GM21360 (cell line): ENCODE data around the gene ASTN2.

Experiments used
- ATAC-seq: cut with Tn5 transposase; IDR thresholded peaks from one replicate; pipeline ENCODE4 v1.9.1; 2021; ENCODE audit warnings: mild to moderate bottlenecking, moderate library complexity; ENCODE audit not compliant: unreplicated experiment

The ASTN2 gene

GRCh38 chr9:116501871-116502270 lies 913.0 kb downstream of the ASTN2 start:
- no peak for ATAC-seq

- ATAC-seq = no peak
Measured at GRCh38 chr9:116499986-116500871, 914.6 kb downstream of the ASTN2 start.

GRCh38 chr9:116499434-116499833 lies 915.4 kb downstream of the ASTN2 start:
- ATAC-seq = no peak

GRCh38 chr9:116497095-116497890 lies 917.6 kb downstream of the ASTN2 start:
- no peak for ATAC-seq

- no peak for ATAC-seq
Measured at GRCh38 chr9:116496167-116496566, 918.7 kb downstream of the ASTN2 start.

GRCh38 chr9:116495725-116496124 lies 919.1 kb downstream of the ASTN2 start:
- ATAC-seq = no peak

GRCh38 chr9:116494815-116495634 lies 919.8 kb downstream of the ASTN2 start:
- peak; percentile 85 for ATAC-seq

- ATAC-seq = no peak
Measured at GRCh38 chr9:116493183-116493860, 921.5 kb downstream of the ASTN2 start.

GRCh38 chr9:116491659-116492058 lies 923.2 kb downstream of the ASTN2 start:
- no peak for ATAC-seq

- no peak for ATAC-seq
Measured at GRCh38 chr9:116491219-116491618, 923.6 kb downstream of the ASTN2 start.

GRCh38 chr9:116490321-116490720 lies 924.5 kb downstream of the ASTN2 start:
- no peak for ATAC-seq

GRCh38 chr9:116488373-116488772 lies 926.5 kb downstream of the ASTN2 start:
- no peak for ATAC-seq

GRCh38 chr9:116484492-116485061 lies 930.3 kb downstream of the ASTN2 start:
- ATAC-seq = no peak

GRCh38 chr9:116483622-116484491 lies 931.0 kb downstream of the ASTN2 start:
- no peak for ATAC-seq

- no peak for ATAC-seq
Measured at GRCh38 chr9:116482740-116483139, 932.1 kb downstream of the ASTN2 start.

- ATAC-seq = no peak
Measured at GRCh38 chr9:116480700-116481099, 934.2 kb downstream of the ASTN2 start.

GRCh38 chr9:116479967-116480366 lies 934.9 kb downstream of the ASTN2 start:
- ATAC-seq = no peak

- no peak for ATAC-seq
Measured at GRCh38 chr9:116479056-116479544, 935.8 kb downstream of the ASTN2 start.

- ATAC-seq = no peak
Measured at GRCh38 chr9:116477584-116478141, 937.2 kb downstream of the ASTN2 start.
